ENCODE measurements around the gene CRNN.

CRNN gene

GRCh38 chr1:152427458-152427857 lies 13.4 kb upstream of the CRNN start:
- no peak overlapping the region for H3K4me3 ChIP-seq (ENCODE audit: low read depth, low read length)
- TF ChIP-seq CTCF (conservative IDR thresholded peaks at IDR 0.05; ENCODE audit: low read depth, low read length): no peak
- DNase-seq (ENCODE audit: low read depth): no peak

- DNase-seq (ENCODE audit: low read depth): no peak
- no peak for TF ChIP-seq CTCF (conservative IDR thresholded peaks at IDR 0.05; ENCODE audit: low read depth, low read length)
These were observed 12.7 kb upstream of the CRNN start for GRCh38 chr1:152426731-152427130.

GRCh38 chr1:152419917-152420316 lies 5.9 kb upstream of the CRNN start:
- TF ChIP-seq CTCF (conservative IDR thresholded peaks at IDR 0.05; ENCODE audit: low read depth, low read length): no peak
- no peak for DNase-seq (ENCODE audit: low read depth)

More at GRCh38 chr1:152426731-152427130, 12.7 kb upstream of the CRNN start:
- no peak overlapping the region for H3K4me3 ChIP-seq (ENCODE audit: low read depth, low read length)

GRCh38 chr1:152415454-152416227 lies 1.6 kb upstream of the CRNN start:
- H3K4me3 ChIP-seq (ENCODE audit: low read depth, low read length): no peak overlapping the region
- TF ChIP-seq CTCF (conservative IDR thresholded peaks at IDR 0.05; ENCODE audit: low read depth, low read length): no peak
- no peak for DNase-seq (ENCODE audit: low read depth)

More at GRCh38 chr1:152419917-152420316, 5.9 kb upstream of the CRNN start:
- no peak overlapping the region for H3K4me3 ChIP-seq (ENCODE audit: low read depth, low read length)

GRCh38 chr1:152412756-152413155 lies 1.3 kb downstream of the CRNN start:
- DNase-seq (ENCODE audit: low read depth): no peak
- TF ChIP-seq CTCF (conservative IDR thresholded peaks at IDR 0.05; ENCODE audit: low read depth, low read length): no peak
- no peak overlapping the region for H3K4me3 ChIP-seq (ENCODE audit: low read depth, low read length)

- TF ChIP-seq CTCF (conservative IDR thresholded peaks at IDR 0.05; ENCODE audit: low read depth, low read length): no peak
- no peak overlapping the region for H3K4me3 ChIP-seq (ENCODE audit: low read depth, low read length)
- no peak for DNase-seq (ENCODE audit: low read depth)
These were observed 2.9 kb downstream of the CRNN start for GRCh38 chr1:152411134-152411533.

GRCh38 chr1:152410599-152410998 lies 3.5 kb downstream of the CRNN start:
- TF ChIP-seq CTCF (conservative IDR thresholded peaks at IDR 0.05; ENCODE audit: low read depth, low read length): no peak
- peak; percentile 18 for DNase-seq (ENCODE audit: low read depth)
- H3K4me3 ChIP-seq (ENCODE audit: low read depth, low read length): no peak overlapping the region
